VCaP (cell line): ENCODE data around the gene PAPPA.

ENCODE experiments used
- H3K27ac ChIP-seq: fragments of 450-650 bp; 2 replicates; pipeline ENCODE4 v1.5.1; 2017
- TF ChIP-seq, protein P1 (sequence below): fragments of 450-650 bp; conservative IDR thresholded peaks from 2 replicates; pipeline ENCODE4 v1.5.1; 2017; ENCODE audit warnings: mild to moderate bottlenecking, moderate library complexity

Gene PAPPA

DNA sequence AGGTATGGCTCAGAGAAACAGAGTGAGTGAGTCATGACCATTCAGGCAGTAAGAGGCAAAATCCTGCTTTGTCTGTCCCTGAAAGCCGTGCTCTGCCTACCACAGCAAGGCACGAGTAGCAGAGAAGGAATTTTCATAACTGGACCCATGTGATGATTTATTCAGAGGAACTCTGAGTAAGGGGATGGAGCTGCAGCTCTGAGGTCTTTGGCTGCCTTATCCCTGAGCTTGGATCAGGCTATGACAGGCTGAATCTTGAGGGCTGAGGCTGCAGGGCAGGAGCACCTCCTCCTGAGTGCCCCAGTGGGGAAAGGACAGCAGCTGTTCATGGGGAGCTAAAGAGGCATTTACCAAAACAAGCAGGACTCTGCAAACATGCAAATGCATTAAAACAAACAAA, 183.4 kb downstream of the PAPPA start:
- no peak overlapping the region for H3K27ac ChIP-seq
- TF ChIP-seq, protein P1, sequence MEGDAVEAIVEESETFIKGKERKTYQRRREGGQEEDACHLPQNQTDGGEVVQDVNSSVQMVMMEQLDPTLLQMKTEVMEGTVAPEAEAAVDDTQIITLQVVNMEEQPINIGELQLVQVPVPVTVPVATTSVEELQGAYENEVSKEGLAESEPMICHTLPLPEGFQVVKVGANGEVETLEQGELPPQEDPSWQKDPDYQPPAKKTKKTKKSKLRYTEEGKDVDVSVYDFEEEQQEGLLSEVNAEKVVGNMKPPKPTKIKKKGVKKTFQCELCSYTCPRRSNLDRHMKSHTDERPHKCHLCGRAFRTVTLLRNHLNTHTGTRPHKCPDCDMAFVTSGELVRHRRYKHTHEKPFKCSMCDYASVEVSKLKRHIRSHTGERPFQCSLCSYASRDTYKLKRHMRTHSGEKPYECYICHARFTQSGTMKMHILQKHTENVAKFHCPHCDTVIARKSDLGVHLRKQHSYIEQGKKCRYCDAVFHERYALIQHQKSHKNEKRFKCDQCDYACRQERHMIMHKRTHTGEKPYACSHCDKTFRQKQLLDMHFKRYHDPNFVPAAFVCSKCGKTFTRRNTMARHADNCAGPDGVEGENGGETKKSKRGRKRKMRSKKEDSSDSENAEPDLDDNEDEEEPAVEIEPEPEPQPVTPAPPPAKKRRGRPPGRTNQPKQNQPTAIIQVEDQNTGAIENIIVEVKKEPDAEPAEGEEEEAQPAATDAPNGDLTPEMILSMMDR, result no peak

DNA sequence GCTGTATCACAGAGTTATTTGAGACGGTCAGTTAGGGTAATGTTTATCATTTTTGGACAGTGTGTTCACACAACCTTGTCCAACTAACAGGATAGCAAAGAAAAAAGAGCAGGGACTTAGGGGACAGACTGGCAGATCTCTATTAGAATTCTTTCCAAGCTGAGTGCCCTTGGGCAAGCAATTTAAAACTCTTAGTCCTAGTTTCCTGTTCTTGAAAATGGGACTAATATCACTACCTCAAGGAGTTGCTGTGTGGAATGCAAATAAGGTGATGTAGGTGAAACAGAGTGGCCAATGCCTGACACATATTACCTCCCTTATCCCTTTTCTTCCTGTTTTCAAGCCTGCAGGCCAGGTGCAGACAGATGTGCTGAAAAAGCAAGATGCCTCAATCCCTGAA, 186.7 kb downstream of the PAPPA start:
- no peak overlapping the region for H3K27ac ChIP-seq
- TF ChIP-seq, protein P1, result no peak

DNA sequence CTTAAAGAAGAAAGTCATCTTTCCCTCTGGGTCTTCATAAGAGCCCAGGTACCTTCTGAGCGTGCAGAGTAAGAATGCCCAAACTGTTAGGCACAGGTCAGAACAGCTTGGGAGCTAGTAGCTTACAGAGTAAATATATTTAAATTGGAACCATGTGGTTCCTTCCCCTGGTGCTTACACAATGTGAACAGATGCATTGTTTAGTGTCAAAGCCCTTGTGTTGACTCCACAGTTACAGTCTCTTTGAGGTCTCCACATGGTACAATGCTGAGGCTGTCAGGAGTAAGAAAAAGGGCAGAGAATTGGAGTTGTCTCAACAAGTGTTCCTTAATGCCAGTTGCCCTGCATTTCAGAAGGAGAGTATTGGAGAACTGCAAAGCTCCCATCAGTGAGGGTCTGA, 188.5 kb downstream of the PAPPA start:
- TF ChIP-seq, protein P1, result no peak
- H3K27ac ChIP-seq, result no peak overlapping the region

DNA sequence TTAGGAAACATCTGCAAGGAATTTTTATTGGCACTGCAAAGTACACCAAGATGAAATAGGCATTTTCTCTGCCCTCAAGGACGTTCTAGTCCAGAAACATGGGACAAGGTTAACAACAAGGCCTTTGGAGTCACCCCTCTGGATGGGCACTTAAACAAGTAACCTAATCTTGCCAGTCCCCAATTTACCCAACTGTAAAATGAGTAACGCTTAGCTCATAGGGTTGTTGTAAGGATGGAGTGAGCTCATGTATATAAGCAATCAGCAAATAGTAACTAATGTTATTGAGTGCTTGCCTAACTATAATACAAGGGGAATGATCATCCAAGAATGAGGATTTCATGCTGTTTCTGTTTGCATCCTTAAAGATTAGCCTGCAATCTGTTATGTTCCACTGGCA, 189.3 kb downstream of the PAPPA start:
- TF ChIP-seq, protein P1, result no peak
- no peak overlapping the region for H3K27ac ChIP-seq

- H3K27ac ChIP-seq, result no peak overlapping the region
- TF ChIP-seq, protein P1, result no peak
Measured at GRCh38 chr9:116344416-116344815, 190.8 kb downstream of the PAPPA start.

GRCh38 chr9:116345393-116345792, 191.8 kb downstream of the PAPPA start:
- TF ChIP-seq, protein P1, result no peak
- H3K27ac ChIP-seq, result no peak overlapping the region

DNA sequence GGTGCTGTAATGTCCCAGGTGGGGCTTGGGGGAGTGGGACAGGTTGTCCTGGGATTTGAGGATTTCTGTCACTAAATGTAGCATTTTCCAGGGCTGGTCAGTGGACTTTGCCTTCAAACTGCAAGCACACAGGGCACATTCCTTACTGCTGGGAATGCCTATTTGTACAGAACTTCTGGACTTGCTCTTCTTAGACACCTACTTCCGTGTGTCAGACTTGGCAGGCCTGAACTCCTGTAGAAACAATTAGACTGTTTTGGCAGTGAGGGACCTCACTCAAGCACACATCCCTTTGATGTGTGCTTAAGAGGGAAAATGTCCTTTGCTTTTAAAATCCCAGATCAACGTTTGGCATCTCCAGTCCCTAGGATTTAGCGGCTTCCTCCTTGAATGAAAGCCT, 192.2 kb downstream of the PAPPA start:
- H3K27ac ChIP-seq, result no peak overlapping the region
- TF ChIP-seq, protein P1, result no peak

- TF ChIP-seq, protein P1, result no peak
- H3K27ac ChIP-seq, result no peak overlapping the region
Measured at GRCh38 chr9:116349684-116350083, 196.1 kb downstream of the PAPPA start.
